Measurements from ENCODE around the gene CLNK. TPM values are rescaled to one million over a fixed set of nuclear protein-coding genes. Genes with fewer than 3 reads are reported as not detected.
A peak's percentile ranks its signal among the peaks of the same experiment; 100 is the strongest.

CLNK gene
- total RNA-seq, 2 experiments from 2014 or later = 2.0 TPM; not detected in 1

DNA sequence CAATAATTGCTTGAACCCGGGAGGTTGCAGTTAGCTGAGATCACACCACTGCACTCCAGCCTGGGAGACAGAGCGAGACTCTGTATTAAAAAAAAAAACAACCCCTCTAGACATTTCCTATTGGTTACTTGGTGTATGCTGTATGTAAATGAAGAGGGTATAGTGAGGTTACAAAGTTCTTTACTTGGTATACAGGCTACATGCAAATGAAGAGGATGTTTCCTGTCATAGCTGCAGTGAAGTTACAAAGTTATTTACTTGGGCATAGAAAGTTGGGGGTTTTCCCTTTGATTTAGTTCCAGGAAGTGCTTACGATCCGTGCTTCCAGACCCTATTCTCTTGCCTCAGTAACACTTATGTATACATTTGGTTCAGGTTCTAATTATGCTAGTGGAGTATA, 38.4 kb upstream of the CLNK start:
- intact Hi-C loops (cut with micrococcal nuclease; ENCODE audit: unreplicated experiment) = loop anchor here (2.0 to 10.0 kb wide), 2 partner anchors 34 to 382 kb away; no protein-coding TSS in a partner anchor

DNA sequence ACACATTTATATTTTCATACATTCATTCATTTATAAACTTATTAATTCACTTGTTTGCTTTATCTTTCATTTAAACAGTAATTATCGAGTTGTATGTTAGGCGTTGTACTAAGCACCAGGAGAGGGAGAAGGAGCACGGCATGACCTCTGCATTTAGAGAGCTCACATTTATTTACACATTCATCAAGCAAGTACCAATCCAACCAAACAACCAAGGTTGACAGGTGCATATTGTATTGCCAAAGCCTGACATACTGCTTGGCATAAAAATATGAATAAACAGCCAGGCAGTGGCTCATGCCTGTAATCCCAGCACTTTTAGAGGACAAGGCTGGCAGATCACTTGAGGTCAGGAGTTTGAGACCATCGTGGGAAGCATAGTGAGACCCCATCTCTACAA, 37.0 kb upstream of the CLNK start:
- ChIA-PET CTCF (ENCODE audit: unreplicated experiment) (no interaction called here), POLR2A (interaction anchor here (0.6 to 1.4 kb wide), 3 partner anchors 10 to 479 kb away, joined by 4 to 5 read pairs (median 5); no protein-coding TSS in a partner anchor)
- Histone ChIP-seq H3K4me2 (ENCODE audit: low read length) (no peak overlapping the region), H4K20me1 (ENCODE audit: insufficient read depth, low read length) (no peaks in the 10 kb centered on the region), H3K9me3 (ENCODE audit: low read length) (no peaks in the 10 kb centered on the region), H3K27ac (ENCODE audit: low read depth, low read length, poor library complexity, severe bottlenecking) (no peak overlapping the region), H3K9me2 (ENCODE audit: insufficient read depth, low read length) (no peaks in the 10 kb centered on the region), H3K4me1 (ENCODE audit: insufficient read depth, low read length, poor library complexity, severe bottlenecking) (peaks cover 34% of the 10 kb centered on the region), H2AFZ (ENCODE audit: low read length) (peak overlapping the region; percentile 76; the same call in 1 of the 2 replicates), H3K79me2 (ENCODE audit: insufficient read depth, low read depth, low read length) (no peaks in the 10 kb centered on the region), H3K36me3 (ENCODE audit: insufficient read depth, low read length) (no peaks in the 10 kb centered on the region), H3K4me3 (ENCODE audit: low read depth, low read length, poor library complexity, severe bottlenecking) (no peak overlapping the region)
- BruUV-seq (replicated peaks) = no TSS peak
- DNase-seq (ENCODE audit: low spot score) = no peak
- intact Hi-C loops (cut with micrococcal nuclease; ENCODE audit: unreplicated experiment) = loop anchor here (2.0 to 10.0 kb wide), 2 partner anchors 33 to 383 kb away; no protein-coding TSS in a partner anchor
- TF ChIP-seq, protein P1, sequence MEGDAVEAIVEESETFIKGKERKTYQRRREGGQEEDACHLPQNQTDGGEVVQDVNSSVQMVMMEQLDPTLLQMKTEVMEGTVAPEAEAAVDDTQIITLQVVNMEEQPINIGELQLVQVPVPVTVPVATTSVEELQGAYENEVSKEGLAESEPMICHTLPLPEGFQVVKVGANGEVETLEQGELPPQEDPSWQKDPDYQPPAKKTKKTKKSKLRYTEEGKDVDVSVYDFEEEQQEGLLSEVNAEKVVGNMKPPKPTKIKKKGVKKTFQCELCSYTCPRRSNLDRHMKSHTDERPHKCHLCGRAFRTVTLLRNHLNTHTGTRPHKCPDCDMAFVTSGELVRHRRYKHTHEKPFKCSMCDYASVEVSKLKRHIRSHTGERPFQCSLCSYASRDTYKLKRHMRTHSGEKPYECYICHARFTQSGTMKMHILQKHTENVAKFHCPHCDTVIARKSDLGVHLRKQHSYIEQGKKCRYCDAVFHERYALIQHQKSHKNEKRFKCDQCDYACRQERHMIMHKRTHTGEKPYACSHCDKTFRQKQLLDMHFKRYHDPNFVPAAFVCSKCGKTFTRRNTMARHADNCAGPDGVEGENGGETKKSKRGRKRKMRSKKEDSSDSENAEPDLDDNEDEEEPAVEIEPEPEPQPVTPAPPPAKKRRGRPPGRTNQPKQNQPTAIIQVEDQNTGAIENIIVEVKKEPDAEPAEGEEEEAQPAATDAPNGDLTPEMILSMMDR (conservative IDR thresholded peaks at IDR 0.05; ENCODE audit: low read length) = no peak
- TF ChIP-seq EZH2phosphoT487 (IDR thresholded peaks at IDR 0.05; ENCODE audit: borderline replicate concordance, low read depth, low read length) = no peak

More for the DNA sequence above, 38.4 kb upstream of the CLNK start:
- no TSS peak for BruUV-seq (replicated peaks)
- TF ChIP-seq, protein P1 (conservative IDR thresholded peaks at IDR 0.05; ENCODE audit: low read length) = no peak
- TF ChIP-seq EZH2phosphoT487 (IDR thresholded peaks at IDR 0.05; ENCODE audit: borderline replicate concordance, low read depth, low read length) = no peak
- peaks cover 47% of the 10 kb centered on the region for H3K4me1 ChIP-seq (ENCODE audit: insufficient read depth, low read length, poor library complexity, severe bottlenecking)
- H3K36me3 ChIP-seq (ENCODE audit: insufficient read depth, low read length) = no peaks in the 10 kb centered on the region
- ChIA-PET CTCF (ENCODE audit: unreplicated experiment) (no interaction called here), POLR2A (interaction anchor here (0.6 to 1.4 kb wide), 6 partner anchors 9 to 316 kb away, joined by 3 to 6 read pairs (median 4); no protein-coding TSS in a partner anchor)
- H3K79me2 ChIP-seq (ENCODE audit: insufficient read depth, low read depth, low read length) = no peaks in the 10 kb centered on the region
- H4K20me1 ChIP-seq (ENCODE audit: insufficient read depth, low read length) = no peaks in the 10 kb centered on the region
- no peaks in the 10 kb centered on the region for H3K9me2 ChIP-seq (ENCODE audit: insufficient read depth, low read length)
- H3K4me3 ChIP-seq (ENCODE audit: low read depth, low read length, poor library complexity, severe bottlenecking) = peak overlapping the region; percentile 21
- peak overlapping the region; percentile 13 for H3K27ac ChIP-seq (ENCODE audit: low read depth, low read length, poor library complexity, severe bottlenecking)
- no peaks in the 10 kb centered on the region for H3K9me3 ChIP-seq (ENCODE audit: low read length)
- H3K4me2 ChIP-seq (ENCODE audit: low read length) = peak overlapping the region; percentile 43
- H2AFZ ChIP-seq (ENCODE audit: low read length) = peak overlapping the region; percentile 6; the same call in 1 of the 2 replicates
- peak; percentile 50 for DNase-seq (ENCODE audit: low spot score)

DNA sequence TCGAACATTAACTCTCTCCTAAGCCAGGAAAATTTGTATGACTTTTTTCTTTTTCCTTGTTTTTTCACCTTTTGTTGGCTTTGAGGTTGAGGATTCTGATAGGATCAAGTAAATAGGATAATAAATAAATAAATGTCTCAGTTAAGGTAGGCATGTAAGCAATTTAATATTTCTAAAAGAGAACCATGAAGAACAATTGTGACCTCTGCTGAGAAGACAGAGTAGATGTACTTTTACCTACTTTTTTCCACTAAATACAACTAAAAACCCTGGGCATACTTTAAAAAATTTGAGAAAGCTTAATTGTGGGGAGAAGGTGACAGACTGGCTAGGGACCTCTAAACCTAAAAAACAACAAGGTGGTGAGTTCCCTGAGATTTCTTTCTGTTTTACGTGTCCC, 31.6 kb upstream of the CLNK start:
- Histone ChIP-seq H3K4me1 (ENCODE audit: insufficient read depth, low read length, poor library complexity, severe bottlenecking) (no peaks in the 10 kb centered on the region), H3K4me3 (ENCODE audit: low read depth, low read length, poor library complexity, severe bottlenecking) (no peak overlapping the region), H3K36me3 (ENCODE audit: insufficient read depth, low read length) (no peaks in the 10 kb centered on the region), H3K9me2 (ENCODE audit: insufficient read depth, low read length) (no peaks in the 10 kb centered on the region), H3K4me2 (ENCODE audit: low read length) (no peak overlapping the region), H2AFZ (ENCODE audit: low read length) (no peak overlapping the region), H4K20me1 (ENCODE audit: insufficient read depth, low read length) (no peaks in the 10 kb centered on the region), H3K27ac (ENCODE audit: low read depth, low read length, poor library complexity, severe bottlenecking) (no peak overlapping the region), H3K79me2 (ENCODE audit: insufficient read depth, low read depth, low read length) (no peaks in the 10 kb centered on the region), H3K9me3 (ENCODE audit: low read length) (no peaks in the 10 kb centered on the region)
- DNase-seq (ENCODE audit: low spot score) = no peak
- no peak for TF ChIP-seq EZH2phosphoT487 (IDR thresholded peaks at IDR 0.05; ENCODE audit: borderline replicate concordance, low read depth, low read length)
- TF ChIP-seq, protein P1 (conservative IDR thresholded peaks at IDR 0.05; ENCODE audit: low read length) = 0 out of 2 replicates have a peak, but pooled peaks have one; percentile 19
- ChIA-PET POLR2A (no interaction called here), CTCF (ENCODE audit: unreplicated experiment) (no interaction called here)
- intact Hi-C loops (cut with micrococcal nuclease; ENCODE audit: unreplicated experiment) = loop anchor here (10.0 kb wide), 1 partner anchor 91 kb away; no protein-coding TSS in a partner anchor
- BruUV-seq (replicated peaks) = no TSS peak

All from OCI-LY7 (cell line).